Hypothalamus (tissue), 51 donors: ENCODE results near the gene LINC00305.

ENCODE experiments used
- DNase-seq, 51 donors: peaks; one replicate each; lab custom pipeline; 2025; lab: John Stamatoyannopoulos, UW

The LINC00305 gene

DNA sequence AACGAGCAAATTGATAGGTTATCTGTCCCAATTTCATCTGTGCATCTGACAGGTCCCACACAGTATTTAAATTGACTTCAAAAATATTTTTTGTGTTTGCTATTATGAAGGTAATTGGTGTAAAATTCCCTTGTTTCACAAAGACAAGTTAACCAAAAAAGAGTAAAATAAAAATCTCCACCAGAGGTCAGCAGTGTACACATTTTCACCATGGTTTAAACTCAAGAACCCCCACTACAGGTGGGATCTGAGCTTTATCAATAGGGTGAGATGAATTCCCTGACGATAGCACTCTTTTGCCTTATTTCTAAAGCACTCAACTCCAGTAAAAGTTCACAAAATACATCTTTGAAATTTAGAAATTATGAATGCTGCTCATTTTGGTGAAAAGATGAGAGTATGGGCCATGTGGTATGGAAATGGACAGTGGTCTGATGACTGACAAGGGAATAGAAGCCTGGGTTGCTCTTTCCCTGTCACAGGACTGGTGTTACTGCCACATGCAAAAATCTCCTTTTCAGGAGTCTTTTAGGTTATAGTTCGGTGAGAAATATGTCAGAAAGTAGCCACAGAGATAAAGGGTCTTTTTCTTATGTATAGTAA is 111.0 kb downstream of the LINC00305 start:
- DNase-seq: peak in 1 of 51 donors; percentile 43

DNA sequence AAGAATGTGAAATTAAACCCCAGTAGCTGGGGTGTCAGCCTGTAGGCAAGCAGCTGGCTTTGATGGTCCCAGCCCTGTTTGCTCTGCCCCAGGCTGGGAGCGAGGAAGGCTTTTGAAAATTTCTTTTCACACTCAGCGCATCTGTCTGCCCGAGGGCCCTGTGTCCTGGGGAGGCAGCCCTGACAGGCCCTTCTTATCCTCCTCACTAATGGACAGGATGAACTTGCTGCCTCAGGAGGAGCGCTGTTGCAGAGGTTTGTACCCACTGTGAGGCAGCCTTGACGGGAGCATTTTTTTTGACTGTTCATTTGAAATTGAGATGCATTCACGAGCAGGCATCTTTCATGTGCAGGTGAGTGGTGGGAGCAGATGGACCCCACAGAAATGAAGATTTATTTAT is 116.6 kb downstream of the LINC00305 start:
- DNase-seq: no peak

DNA sequence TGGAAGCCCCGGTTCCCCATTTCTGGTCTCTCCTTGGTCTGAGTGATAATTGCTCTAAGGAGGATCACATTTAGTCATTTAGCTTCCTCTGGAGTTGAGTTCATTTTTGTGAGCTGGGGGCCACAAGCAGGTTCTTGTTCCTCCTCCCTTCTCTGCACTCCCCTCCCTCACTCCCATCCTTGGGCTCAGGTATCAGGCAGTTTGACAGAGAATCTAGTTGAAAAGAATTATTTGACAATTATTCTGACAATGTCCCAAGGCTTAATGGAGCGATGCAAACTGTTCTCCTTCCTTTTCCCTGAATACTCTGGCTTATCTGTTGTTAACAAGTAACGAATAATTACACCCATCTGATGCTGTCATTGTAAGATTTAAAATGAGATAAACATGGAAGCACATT is 117.5 kb downstream of the LINC00305 start:
- no peak for DNase-seq
